HFFc6 (cell line): ENCODE results near the gene GPATCH2. TPM values are rescaled to one million over a fixed set of nuclear protein-coding genes. Genes with fewer than 3 reads are reported as not detected.

ENCODE experiments used
- DNase-seq: peaks from one replicate; pipeline ENCODE4 v3.0.0-alpha.2; 2018
- H3K27ac Mint-ChIP-seq: 2 replicates; pipeline ENCODE4 v1.8.0; 2020; ENCODE audit warnings: mild to moderate bottlenecking, mixed read lengths
- H3K27me3 Mint-ChIP-seq: 2 replicates; pipeline ENCODE4 v1.8.0; 2021; ENCODE audit warnings: mild to moderate bottlenecking, moderate library complexity, mixed read lengths; ENCODE audit not compliant: insufficient read depth
- H3K36me3 Mint-ChIP-seq: 2 replicates; pipeline ENCODE4 v1.8.0; 2021; ENCODE audit warnings: low read depth, mixed read lengths
- H3K4me1 Mint-ChIP-seq: 2 replicates; pipeline ENCODE4 v1.8.0; 2020; ENCODE audit warnings: low read depth, mixed read lengths
- H3K4me3 Mint-ChIP-seq: 2 replicates; pipeline ENCODE4 v1.8.0; 2020; ENCODE audit warnings: mild to moderate bottlenecking, moderate library complexity, mixed read lengths
- H3K9me3 Mint-ChIP-seq: 2 replicates; pipeline ENCODE4 v1.8.0; 2020; ENCODE audit warnings: mild to moderate bottlenecking, mixed read lengths
- CTCF ChIP-seq: fragments of 200-600 bp; sonication (generic); IDR thresholded peaks from 2 replicates; pipeline ENCODE4 v1.5.0; 2021; ENCODE audit warnings: antibody characterized with exemption, mild to moderate bottlenecking
- total RNA-seq, 6 experiments: library from RNA; stranded (reverse); fragmentation: NEBNext Ultra II Directional; extraction: Animal tissue kit (Norgen Biotek cat#: 25700); gene quantifications; 2 replicates in 1 of 6; 3 replicates in 5 of 6; pipeline ENCODE4 v1.2.3, GENCODE V29; 2021

The GPATCH2 gene
- total RNA-seq, 6 experiments from 2014 or later, result 8.1 to 11.5 (median 9.8) TPM

- no peaks in the 10 kb centered on the region for H3K27me3 Mint-ChIP-seq
- no peaks in the 10 kb centered on the region; the same call in 1 of the 2 replicates for H3K9me3 Mint-ChIP-seq
- DNase-seq, result no peak
- TF ChIP-seq CTCF, result no peak
- H3K4me1 Mint-ChIP-seq, result peaks cover 6% of the 10 kb centered on the region; the same call in 1 of the 2 replicates
- no peaks in the 10 kb centered on the region for H3K36me3 Mint-ChIP-seq
- H3K4me3 Mint-ChIP-seq, result no peak overlapping the region
- H3K27ac Mint-ChIP-seq, result no peak overlapping the region
Observed at GRCh38 chr1:217417363-217417762, 213.5 kb downstream of the GPATCH2 start.

DNA sequence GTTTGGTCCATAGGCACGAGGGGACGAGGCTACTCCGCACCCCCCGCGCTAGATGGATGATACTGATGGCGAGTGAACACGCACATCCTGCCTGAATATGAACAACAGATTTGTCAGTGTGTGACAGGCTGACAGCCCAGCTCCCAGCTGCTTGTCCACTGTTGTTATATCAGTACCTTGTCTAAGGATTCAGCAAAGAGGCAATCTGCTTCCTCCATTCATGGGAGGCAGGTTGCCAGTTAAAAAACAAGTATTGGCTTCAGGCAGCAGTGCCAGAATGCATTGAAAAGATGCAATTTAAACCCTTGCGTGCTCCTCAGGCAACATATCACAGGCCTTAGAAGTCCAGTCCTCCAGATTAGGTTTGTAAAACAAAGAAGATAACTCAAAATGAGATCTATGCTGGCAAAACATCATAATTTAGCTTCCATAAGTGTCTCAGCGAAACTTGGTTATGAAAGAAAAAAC lies 223.3 kb downstream of the GPATCH2 start:
- Mint-ChIP-seq H3K27me3 (no peaks in the 10 kb centered on the region), H3K9me3 (no peaks in the 10 kb centered on the region), H3K4me1 (no peaks in the 10 kb centered on the region; the same call in 1 of the 2 replicates), H3K36me3 (no peaks in the 10 kb centered on the region), H3K27ac (no peak overlapping the region), H3K4me3 (peak overlapping the region; percentile 48; the same call in 1 of the 2 replicates)
- DNase-seq, result no peak
- no peak for TF ChIP-seq CTCF

DNA sequence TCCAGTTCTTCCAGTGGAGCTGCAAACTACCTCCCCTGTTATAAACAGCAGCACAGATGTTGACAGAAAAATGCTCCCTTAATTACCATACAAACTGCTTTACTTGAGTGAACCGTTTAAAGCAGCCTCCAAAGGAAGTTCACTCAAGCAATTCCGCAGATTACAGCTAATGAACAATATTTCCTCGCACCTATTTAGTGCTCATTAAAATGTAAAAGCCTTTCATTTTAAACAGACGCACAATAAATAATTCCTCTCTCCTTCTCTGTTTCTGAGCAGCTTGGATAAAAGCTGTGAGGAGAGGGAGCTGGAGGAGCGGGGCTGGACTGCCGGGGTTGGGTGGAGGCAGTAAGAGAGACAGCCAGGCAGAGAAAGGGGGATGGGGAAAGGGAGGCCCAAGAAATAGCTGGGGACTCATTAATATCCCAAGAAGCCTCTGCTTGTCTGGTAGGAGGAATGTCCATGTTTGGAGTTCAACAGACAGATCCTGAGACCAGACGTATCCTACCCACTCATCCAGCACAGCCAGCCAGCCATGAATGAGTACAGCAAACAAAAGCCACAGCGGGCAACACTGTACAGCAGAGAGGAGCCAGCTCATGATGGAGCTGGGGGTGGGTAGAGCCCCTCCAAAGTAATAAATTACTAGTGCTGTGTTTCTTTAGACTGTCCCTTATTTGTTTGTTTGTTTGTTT lies 227.7 kb downstream of the GPATCH2 start:
- H3K27me3 Mint-ChIP-seq, result no peaks in the 10 kb centered on the region
- no peak for TF ChIP-seq CTCF
- H3K4me1 Mint-ChIP-seq, result no peaks in the 10 kb centered on the region; the same call in 1 of the 2 replicates

GRCh38 chr1:217402301-217402700 lies 228.6 kb downstream of the GPATCH2 start:
- no peak for DNase-seq

More for the DNA sequence above, 227.7 kb downstream of the GPATCH2 start:
- Mint-ChIP-seq H3K9me3 (no peaks in the 10 kb centered on the region), H3K4me3 (no peak overlapping the region), H3K36me3 (no peaks in the 10 kb centered on the region), H3K27ac (no peak overlapping the region)
- no peak for DNase-seq

GRCh38 chr1:217393896-217394295 lies 237.0 kb downstream of the GPATCH2 start:
- H3K27ac Mint-ChIP-seq, result no peak overlapping the region
- no peak; the same call in 1 of the 2 replicates for TF ChIP-seq CTCF
- no peaks in the 10 kb centered on the region for H3K36me3 Mint-ChIP-seq
- no peak for DNase-seq
- no peak overlapping the region for H3K4me3 Mint-ChIP-seq
- H3K4me1 Mint-ChIP-seq, result no peaks in the 10 kb centered on the region
- H3K9me3 Mint-ChIP-seq, result no peaks in the 10 kb centered on the region
- H3K27me3 Mint-ChIP-seq, result no peaks in the 10 kb centered on the region

More at GRCh38 chr1:217402301-217402700, 228.6 kb downstream of the GPATCH2 start:
- TF ChIP-seq CTCF, result no peak
- no peak overlapping the region for H3K27ac Mint-ChIP-seq
- no peaks in the 10 kb centered on the region; the same call in 1 of the 2 replicates for H3K4me1 Mint-ChIP-seq
- no peak overlapping the region for H3K4me3 Mint-ChIP-seq
- no peaks in the 10 kb centered on the region for H3K9me3 Mint-ChIP-seq
- no peaks in the 10 kb centered on the region for H3K27me3 Mint-ChIP-seq
- no peaks in the 10 kb centered on the region for H3K36me3 Mint-ChIP-seq
